Esophagus squamous epithelium (tissue), 4 donors: ENCODE results near the gene RELN.

Source experiments
- CTCF ChIP-seq, 6 experiments: fragments of 450-650 bp in 4 of 6; fragments of 200-600 bp in 2 of 6; sonication (generic) in 2 of 6; IDR thresholded peaks; one replicate each; pipeline ENCODE4 v1.5.1; 2016 to 2019; ENCODE audit warnings: antibody characterized with exemption in 6 of 6, mild to moderate bottlenecking in 4 of 6, moderate library complexity in 4 of 6
- POLR2A ChIP-seq, 4 donors: fragments of 450-650 bp; IDR thresholded peaks; one replicate each; pipeline ENCODE4 v1.6.1; 2017; ENCODE audit warnings: antibody characterized with exemption in 4 of 4, mild to moderate bottlenecking in 4 of 4, moderate library complexity in 3 of 4

DNA sequence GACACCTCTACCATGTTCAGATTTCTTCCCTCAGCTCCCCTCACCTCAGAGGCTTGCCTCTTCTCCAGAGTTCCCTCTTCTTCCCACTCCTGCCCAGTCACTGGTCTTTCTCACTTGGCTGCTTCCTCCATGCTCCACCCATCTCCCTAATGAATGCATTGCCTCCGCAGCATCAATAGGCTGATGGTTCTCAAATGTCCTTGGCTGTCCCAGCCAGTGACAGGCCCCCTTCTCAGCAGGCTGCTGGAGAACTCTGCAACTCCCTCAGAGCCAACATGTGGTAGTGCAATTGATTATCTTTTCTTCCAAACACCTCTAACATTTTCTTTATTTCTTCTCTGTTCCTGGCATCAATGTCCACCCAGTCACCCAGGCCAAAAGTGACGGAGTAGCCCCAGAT lies 218.2 kb downstream of the RELN start:
- TF ChIP-seq POLR2A (IDR thresholded peaks at IDR 0.05), result no peak
- no peak for TF ChIP-seq CTCF (IDR thresholded peaks at IDR 0.05)
